ENCODE results near the gene MDK.

MDK gene

DNA sequence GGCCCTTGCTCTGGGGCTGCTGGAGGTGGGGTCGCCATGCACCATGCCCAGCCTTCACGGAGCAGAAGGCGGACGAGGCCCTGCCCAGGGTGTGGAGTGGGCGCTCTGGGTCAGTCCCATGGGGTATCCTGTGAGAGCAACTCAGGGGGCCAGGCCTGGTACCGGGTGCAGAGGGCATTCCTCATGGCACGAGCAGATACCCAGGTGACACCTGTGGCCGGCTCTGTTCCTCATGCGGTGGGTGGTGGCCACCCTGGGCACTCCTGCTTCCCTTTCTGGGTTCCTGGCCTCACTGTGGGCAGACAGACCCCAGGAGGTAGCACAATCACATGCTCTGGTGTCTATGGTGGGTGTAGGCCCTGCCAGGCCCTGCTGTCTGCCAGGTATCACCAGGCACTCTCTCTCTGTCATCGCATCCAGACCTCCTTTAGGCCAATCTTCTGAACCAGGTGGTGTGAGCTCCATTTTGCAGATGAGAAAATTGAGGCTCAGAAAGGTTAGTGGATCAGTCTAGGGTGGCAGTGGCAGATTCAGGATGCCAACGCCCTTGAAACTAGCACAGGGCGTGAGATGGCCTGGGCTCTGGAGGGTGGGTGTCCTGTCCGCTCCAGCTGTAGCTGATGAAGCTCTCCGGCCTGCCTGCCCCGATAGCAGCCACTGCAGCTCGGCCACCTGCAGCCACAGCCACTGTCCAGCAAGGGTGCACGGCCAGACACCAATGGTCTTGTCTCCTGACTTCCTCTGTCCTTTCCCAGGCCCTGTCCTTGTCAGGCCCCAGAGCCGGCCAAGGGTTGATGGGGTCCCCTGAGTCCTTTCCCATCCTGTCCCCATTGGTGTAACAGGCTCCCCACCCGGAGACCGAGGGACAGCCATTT is 19.1 kb upstream of the MDK start:
- TF ChIP-seq, protein P1, sequence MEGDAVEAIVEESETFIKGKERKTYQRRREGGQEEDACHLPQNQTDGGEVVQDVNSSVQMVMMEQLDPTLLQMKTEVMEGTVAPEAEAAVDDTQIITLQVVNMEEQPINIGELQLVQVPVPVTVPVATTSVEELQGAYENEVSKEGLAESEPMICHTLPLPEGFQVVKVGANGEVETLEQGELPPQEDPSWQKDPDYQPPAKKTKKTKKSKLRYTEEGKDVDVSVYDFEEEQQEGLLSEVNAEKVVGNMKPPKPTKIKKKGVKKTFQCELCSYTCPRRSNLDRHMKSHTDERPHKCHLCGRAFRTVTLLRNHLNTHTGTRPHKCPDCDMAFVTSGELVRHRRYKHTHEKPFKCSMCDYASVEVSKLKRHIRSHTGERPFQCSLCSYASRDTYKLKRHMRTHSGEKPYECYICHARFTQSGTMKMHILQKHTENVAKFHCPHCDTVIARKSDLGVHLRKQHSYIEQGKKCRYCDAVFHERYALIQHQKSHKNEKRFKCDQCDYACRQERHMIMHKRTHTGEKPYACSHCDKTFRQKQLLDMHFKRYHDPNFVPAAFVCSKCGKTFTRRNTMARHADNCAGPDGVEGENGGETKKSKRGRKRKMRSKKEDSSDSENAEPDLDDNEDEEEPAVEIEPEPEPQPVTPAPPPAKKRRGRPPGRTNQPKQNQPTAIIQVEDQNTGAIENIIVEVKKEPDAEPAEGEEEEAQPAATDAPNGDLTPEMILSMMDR (IDR thresholded peaks at IDR 0.05; ENCODE audit: borderline replicate concordance, control extremely low read depth, extremely low read depth, insufficient read depth, missing control alignments): no peak
- in situ Hi-C loops (cut with MboI; ENCODE audit: low sequenced_read_pairs, unreplicated experiment): no loop called here
- no peak for DNase-seq (ENCODE audit: low spot score)

DNA sequence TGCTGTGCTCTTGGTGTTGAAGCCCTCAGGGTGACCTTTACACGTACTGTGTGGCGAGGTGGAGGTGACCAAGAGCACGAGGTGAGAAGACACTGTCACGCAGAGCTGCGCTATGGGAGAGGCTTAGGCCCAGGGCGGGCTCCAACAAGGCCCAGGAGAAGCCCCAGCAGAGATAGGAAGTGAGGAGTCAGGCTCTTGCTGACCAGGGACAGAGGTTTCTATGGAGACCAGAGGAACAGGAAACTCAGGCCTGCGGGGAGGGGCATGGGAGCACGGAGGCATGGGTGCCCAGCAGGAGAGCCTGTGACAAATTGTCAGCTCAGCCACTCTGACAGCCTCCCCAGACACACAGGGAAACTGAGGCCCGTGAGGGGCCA is 18.4 kb upstream of the MDK start:
- in situ Hi-C loops (cut with MboI; ENCODE audit: low sequenced_read_pairs, unreplicated experiment): no loop called here
- TF ChIP-seq, protein P1 (IDR thresholded peaks at IDR 0.05; ENCODE audit: borderline replicate concordance, control extremely low read depth, extremely low read depth, insufficient read depth, missing control alignments): no peak
- no peak for DNase-seq (ENCODE audit: low spot score)

DNA sequence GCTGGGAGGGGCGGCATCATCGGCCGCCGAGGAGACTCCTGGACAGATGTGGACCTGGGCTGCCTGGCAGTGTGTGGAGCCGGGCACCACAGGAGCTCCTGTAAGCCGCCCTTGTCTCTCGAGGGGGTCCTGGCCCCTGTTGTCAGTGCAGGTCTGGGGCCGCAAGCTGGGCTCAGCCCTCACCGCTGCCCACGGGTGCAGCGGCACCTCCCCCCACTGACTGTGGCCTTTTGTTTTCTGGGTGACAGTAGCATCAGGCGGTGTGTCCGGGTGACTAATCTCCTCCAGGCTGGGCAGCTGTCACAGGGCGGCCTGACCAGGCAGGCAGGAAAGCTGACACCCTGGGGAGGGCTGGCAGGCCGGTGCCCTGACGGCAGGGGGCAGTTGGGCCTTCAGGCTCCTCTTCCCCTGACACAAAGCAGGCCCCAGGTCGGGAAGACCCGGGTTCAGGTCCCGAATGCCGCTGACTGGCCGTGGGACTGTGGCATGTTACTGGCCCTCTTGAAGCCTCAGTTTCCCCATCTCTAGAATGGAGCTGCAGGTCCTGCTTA is 17.9 kb upstream of the MDK start:
- TF ChIP-seq, protein P1 (IDR thresholded peaks at IDR 0.05; ENCODE audit: borderline replicate concordance, control extremely low read depth, extremely low read depth, insufficient read depth, missing control alignments): no peak
- in situ Hi-C loops (cut with MboI; ENCODE audit: low sequenced_read_pairs, unreplicated experiment): no loop called here
- no peak for DNase-seq (ENCODE audit: low spot score)

DNA sequence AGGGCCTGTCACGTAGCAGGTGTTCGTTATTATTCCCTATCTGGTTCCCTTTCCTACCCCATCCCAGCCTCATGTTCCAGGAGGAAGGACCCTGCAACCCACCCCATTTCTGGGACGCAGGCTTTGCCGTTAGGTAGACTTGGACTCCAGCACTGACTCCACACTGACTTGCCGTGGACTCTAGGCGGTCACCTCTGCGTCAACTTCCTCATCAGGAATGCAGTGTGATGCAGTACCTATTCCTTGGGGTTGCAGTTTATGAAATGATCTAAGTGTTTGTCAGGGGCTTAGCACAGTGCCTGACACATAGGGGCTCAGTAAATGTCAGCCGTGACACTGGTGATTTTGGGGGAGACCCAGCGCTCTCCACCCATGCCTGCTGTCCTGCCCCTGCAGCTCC is 17.4 kb upstream of the MDK start:
- TF ChIP-seq, protein P1 (IDR thresholded peaks at IDR 0.05; ENCODE audit: borderline replicate concordance, control extremely low read depth, extremely low read depth, insufficient read depth, missing control alignments): no peak
- in situ Hi-C loops (cut with MboI; ENCODE audit: low sequenced_read_pairs, unreplicated experiment): no loop called here
- DNase-seq (ENCODE audit: low spot score): no peak

DNA sequence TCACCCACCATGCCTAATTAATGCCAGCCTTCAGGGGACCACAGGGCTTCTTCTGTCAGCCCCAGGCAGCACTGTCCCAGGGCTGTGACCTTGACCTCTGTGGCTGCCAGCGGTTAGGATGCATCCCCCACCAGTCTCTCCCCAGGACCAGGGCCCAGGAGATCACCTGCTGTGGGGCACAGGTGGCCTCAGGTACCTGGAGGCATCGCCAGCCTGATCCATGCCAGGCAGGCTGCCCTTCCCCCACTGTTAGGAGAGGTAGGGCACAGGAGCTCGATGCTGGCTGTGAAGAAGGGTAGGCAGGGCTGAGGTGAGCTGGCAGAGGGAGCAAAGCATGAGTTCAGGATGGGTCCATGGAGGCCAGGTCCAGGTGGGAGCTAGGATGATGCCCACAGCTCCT is 16.7 kb upstream of the MDK start:
- in situ Hi-C loops (cut with MboI; ENCODE audit: low sequenced_read_pairs, unreplicated experiment): no loop called here
- no peak for DNase-seq (ENCODE audit: low spot score)
- TF ChIP-seq, protein P1 (IDR thresholded peaks at IDR 0.05; ENCODE audit: borderline replicate concordance, control extremely low read depth, extremely low read depth, insufficient read depth, missing control alignments): no peak

DNA sequence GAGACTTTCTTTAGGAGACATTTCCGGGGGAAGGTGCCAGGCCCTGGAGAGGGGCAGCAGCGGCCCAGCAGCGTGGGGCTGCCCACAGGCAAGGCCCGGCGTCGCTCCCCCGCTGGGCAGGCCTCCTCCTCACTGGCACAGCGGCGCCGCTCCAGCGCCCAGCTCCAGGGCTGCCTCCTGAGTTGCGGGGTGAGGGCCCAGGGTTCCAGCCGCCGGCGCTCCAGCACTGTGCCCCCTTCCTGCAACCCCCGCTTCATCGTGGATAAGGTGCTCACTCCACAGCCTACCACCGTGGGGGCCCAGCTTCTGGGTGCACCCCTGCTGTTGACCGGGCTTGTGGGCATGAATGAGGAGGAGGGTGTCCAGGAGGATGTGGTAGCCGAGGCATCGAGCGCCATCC is 15.2 kb upstream of the MDK start:
- in situ Hi-C loops (cut with MboI; ENCODE audit: low sequenced_read_pairs, unreplicated experiment): no loop called here
- no peak for DNase-seq (ENCODE audit: low spot score)
- TF ChIP-seq, protein P1 (IDR thresholded peaks at IDR 0.05; ENCODE audit: borderline replicate concordance, control extremely low read depth, extremely low read depth, insufficient read depth, missing control alignments): no peak

All from GM13976 (cell line).